GM04504 (cell line): Measurements from ENCODE around the gene TAF1C.
"Not testable (repeated sequence)": the region's sequence is repeated elsewhere in the genome, so short reads cannot be mapped to it uniquely, and the experiment has no call there.

ENCODE experiments used
- DNase-seq: peaks from one replicate; pipeline ENCODE4 v3.0.0-alpha.2; 2012; ENCODE audit warnings: low read depth

The TAF1C gene

GRCh38 chr16:84186685-84187437 is at the start of gene TAF1C:
TSS of gene TAF1C (minus strand) at chr16:84187057. CDS start at chr16:84184988, 2,069 bp downstream.
- peak; percentile 80 for DNase-seq

GRCh38 chr16:84234321-84235241 is 47.7 kb upstream of the TAF1C start:
- DNase-seq = no peak

GRCh38 chr16:84233748-84234147 is 46.9 kb upstream of the TAF1C start:
- no peak for DNase-seq

DNA sequence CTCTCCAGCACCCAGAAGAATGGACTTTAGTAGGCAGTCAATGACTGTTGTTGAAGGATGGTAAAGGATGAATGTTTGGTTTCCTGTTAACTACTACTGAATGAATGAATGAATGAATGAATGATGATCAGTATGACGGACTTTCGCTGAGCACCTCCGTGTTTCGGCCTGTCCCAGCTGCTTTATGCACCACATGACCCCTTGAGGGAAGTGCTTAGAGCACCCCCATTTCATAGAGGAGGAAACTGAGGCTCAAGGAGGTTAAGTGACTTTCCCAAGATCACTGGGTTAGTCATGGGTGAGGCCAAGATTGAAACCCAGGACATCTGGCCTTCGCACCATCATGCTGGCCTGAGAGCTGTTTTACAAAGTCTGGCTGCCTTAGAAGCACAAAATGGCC is 46.1 kb upstream of the TAF1C start:
- DNase-seq = no peak

DNA sequence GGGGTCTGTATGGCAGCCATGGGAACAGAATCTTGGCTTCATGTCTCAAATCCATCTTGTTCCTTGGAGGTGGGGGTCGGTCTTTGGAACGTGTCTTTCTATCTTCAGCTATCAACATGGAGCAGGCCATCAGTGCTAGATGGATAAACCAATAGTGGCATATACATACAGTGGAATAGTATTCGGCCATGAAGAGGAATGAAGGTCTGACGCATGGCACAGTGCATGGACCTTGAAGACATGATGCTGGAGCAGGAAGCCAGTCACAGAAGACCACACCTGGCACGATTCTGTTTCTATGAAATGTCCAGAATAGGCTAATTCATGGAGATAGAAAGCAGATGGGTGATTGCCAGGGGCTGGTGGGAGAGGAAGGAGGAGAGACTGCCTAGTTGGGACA is 45.2 kb upstream of the TAF1C start:
- DNase-seq = no peak

DNA sequence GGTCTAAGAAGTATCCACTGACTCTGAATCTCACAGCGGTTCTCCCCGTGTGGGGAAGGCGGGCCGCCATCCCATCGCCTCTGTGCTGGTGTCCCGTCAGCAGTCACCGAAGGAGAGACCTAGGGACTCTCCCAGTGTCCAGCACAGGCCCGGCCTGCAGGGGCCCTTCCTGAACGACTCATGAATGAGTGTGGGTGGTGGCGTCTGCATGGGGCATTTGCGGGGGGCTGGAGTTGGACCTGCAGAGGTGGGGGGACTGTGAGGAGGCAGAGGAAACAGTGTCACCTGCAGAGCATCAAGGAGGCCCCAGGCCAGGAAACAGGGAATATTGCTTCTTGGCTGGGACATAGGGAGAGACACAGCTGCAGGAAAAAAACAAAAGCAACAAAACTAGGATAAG is 42.6 kb upstream of the TAF1C start:
- no peak for DNase-seq

DNA sequence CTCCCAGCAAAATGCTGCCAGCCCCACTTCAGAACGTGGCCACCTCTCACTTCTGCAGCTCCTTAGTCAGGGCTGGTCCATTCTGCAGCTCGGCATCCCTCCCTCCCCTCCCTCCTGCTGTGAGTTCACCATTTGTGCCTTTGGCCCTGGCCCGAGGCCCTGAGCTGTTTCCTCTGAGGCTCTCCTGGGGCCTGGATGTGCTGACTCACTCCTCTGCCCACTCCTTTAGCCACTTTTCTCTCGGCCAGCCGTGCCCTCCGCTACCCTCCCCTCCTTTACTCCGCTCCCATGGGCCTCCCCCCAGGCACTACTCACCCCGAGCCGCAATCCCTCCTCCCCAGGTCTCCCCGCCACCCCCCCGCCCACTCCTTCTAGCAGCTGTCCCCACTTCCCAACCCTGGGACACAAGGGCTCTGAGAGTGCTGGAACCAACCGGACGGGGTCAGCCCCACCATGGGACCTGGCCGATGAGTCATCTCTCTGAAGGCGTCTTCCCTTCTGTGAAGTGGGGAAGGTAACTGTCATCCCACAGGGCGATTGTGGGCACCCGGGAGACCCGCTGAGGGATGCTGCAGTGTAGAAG is 41.5 kb upstream of the TAF1C start:
- DNase-seq = peak; percentile 83

- no peak for DNase-seq
Observed at GRCh38 chr16:84227548-84227947, 40.7 kb upstream of the TAF1C start.

DNA sequence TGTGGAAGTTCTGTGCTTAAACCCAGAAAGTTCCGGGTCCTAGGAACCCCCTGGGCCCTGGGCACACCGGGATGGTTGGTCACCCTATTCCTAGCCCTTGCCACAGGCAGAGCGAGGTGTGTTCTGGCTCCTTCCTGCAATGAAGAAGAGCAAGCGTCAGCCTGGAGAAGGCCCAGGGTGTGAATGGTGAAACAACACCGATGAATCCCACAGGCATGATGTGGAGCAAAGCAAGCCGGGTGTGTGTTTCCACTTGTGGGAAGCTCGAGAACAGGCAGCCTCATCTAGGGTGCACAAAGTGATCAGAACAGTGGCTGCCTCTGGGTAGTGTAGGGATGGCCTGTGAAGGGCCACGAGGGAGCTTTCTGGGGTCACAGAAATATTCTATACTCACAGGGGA is 39.2 kb upstream of the TAF1C start:
- no peak for DNase-seq

DNA sequence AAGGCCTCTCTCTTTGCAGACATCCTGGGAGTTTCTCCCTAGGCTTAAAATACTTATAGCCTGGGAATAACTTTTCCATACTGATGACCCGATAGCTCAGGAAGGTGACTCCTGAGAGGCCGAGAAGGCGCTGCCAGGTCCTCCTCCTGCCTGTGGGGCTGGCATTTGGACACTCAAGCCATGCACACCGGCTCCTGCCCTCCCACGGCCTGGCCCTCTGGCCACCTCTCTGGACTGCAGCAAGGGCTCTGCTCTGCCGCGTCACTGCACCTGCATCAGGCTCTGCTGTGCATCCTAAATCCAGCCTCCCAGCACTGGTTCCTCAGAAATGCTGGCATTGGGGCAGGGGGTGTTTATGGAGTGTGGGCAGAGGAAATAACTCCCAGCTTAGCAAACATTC is 38.7 kb upstream of the TAF1C start:
- no peak for DNase-seq

GRCh38 chr16:84225126-84225525 is 38.3 kb upstream of the TAF1C start:
- no peak for DNase-seq

- DNase-seq = no peak
Observed at GRCh38 chr16:84224554-84224953, 37.7 kb upstream of the TAF1C start.

DNA sequence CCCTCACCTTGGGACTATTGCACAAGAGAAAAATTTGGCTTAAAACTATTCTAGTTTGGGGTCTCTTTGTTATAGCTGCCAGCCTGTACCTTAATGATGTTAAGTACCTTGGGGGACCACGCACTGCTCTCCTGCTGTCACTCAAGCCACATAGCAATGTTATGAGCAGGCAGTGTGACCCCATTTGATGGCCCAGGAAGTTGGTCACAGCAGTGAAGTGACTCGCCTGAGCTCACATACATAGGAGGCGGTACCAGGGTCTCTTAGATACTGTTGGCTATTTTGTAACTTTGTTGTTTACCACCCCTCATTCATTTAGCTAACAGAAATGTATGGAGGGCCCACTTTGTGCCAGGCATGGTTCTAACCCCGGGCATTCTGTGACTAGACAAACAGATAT is 36.6 kb upstream of the TAF1C start:
- no peak for DNase-seq

DNA sequence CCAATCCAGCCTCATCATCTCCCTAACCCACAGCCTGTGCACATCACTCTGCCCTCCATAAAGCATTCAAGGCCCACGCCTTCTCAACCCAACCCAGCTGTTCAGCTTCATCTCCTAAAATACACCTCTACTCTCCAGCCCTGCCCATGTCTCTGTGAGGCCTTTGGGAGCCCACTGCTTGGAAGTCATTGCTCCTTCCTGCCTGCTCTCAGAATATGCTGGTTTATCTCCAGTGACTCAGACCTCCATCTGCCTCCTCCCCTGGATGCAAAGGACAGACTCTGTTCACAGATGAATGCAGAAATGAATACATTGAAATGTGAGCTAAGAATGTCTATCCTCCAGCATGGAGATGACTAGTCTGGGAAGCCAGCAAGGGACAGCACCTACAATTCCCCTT is 34.0 kb upstream of the TAF1C start:
- DNase-seq = no peak

DNA sequence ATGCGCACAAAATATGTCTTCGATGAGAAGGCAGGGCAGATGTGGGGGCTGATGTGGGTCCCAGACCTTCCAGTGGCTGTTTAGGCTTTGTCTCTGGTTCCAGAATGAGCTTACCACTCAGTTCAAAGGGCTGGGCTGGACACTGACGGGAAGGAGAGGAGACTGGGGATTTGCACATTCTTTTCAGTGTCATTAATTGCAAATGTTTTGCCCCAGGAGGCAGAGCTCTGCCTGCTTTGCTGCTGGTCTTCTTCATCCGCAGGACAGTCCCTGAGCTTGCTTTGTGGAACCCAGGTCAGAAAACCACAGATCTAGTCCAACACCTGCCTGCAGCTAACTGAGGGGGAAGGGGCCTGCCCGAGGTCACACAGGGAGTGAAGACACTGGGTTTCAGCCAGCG is 32.1 kb upstream of the TAF1C start:
- DNase-seq = no peak

- DNase-seq = no peak
Observed at GRCh38 chr16:84218176-84218823, 31.4 kb upstream of the TAF1C start.

DNA sequence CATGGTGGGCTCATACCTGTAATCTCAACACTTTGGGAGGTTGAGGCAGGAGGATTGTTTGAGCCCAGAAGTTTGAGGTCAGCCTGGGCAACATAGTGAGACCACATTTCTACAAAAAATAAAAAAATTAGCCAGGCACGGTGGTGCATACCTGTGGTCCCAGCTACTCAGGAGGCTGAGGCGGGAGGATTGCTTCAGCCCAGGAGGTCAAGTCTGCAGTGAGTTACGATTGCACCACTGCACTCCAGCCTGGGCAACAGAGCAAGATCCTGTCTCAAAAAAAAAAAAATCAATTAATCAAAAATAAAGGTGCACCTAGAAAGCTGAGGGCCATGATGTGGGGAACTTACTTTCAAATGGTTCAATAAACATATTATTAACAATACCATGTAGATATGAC is 29.3 kb upstream of the TAF1C start:
- DNase-seq = not testable (repeated sequence)

GRCh38 chr16:84215531-84215930 is 28.7 kb upstream of the TAF1C start:
- no peak for DNase-seq

- no peak for DNase-seq
Observed at GRCh38 chr16:84214451-84215066, 27.7 kb upstream of the TAF1C start.

GRCh38 chr16:84212631-84213030 is 25.8 kb upstream of the TAF1C start:
- no peak for DNase-seq

GRCh38 chr16:84212154-84212553 is 25.3 kb upstream of the TAF1C start:
- DNase-seq = no peak

DNA sequence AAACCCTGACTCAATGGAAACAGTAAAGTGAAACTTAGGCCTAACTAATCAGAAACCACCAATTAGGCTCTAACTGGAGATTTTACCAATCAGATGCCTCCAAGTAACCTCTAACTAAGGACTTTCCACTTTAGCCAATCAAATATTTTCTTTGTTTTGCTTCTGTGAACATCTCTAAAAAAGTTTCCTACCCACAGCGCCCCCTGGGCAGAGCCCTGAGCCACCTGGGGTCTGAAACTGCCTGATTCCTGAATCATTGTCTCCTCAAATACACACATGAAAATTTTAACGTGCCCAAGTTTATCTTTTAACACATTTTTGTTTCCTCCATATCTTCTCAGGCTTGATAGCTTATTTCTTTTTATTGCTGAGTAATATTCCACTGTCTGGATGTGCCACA is 23.1 kb upstream of the TAF1C start:
- DNase-seq = no peak
